ENCODE measurements around the gene SMPX. TPM values are rescaled to one million over a fixed set of nuclear protein-coding genes. Genes with fewer than 3 reads are reported as not detected.

Gene SMPX
- total and polyA plus RNA-seq, 2 donors, result 0.99 to 1.5 TPM

GRCh38 chrX:21683941-21684340, 74.0 kb downstream of the SMPX start:
- no peaks in the 10 kb centered on the region for H3K4me1 ChIP-seq (ENCODE audit: control insufficient read depth in 2 of 2, insufficient read depth in 2 of 2, low read length in 2 of 2)
- H3K27me3 ChIP-seq (ENCODE audit: control insufficient read depth in 2 of 2, insufficient read depth in 1 of 2, low read length in 1 of 2), result no peaks in the 10 kb centered on the region
- H3K36me3 ChIP-seq (ENCODE audit: control insufficient read depth in 2 of 2, insufficient read depth in 2 of 2, low read length in 1 of 2), result no peaks in the 10 kb centered on the region
- H3K27ac ChIP-seq (ENCODE audit: low read depth in 1 of 2, low read length in 1 of 2), result no peak overlapping the region
- 60% methylated on average over 1 of the region's 1 CpG for WGBS
- no peak for DNase-seq (ENCODE audit: low read depth in 6 of 9, low spot score in 9 of 9)
- H3K4me3 ChIP-seq (ENCODE audit: low read length in 2 of 2), result no peak overlapping the region
- H3K9me3 ChIP-seq (ENCODE audit: control insufficient read depth in 2 of 2, insufficient read depth in 1 of 2, low read length in 1 of 2), result no peaks in the 10 kb centered on the region

- Histone ChIP-seq H3K36me3 (ENCODE audit: control insufficient read depth in 2 of 2, insufficient read depth in 2 of 2, low read length in 1 of 2) (no peaks in the 10 kb centered on the region), H3K4me1 (ENCODE audit: control insufficient read depth in 2 of 2, insufficient read depth in 2 of 2, low read length in 2 of 2) (no peaks in the 10 kb centered on the region), H3K4me3 (ENCODE audit: low read length in 2 of 2) (no peak overlapping the region), H3K27ac (ENCODE audit: low read depth in 1 of 2, low read length in 1 of 2) (no peak overlapping the region), H3K9me3 (ENCODE audit: control insufficient read depth in 2 of 2, insufficient read depth in 1 of 2, low read length in 1 of 2) (no peaks in the 10 kb centered on the region), H3K27me3 (ENCODE audit: control insufficient read depth in 2 of 2, insufficient read depth in 1 of 2, low read length in 1 of 2) (no peaks in the 10 kb centered on the region)
- no peak for DNase-seq (ENCODE audit: low read depth in 6 of 9, low spot score in 9 of 9)
- WGBS, result 87% methylated on average over 4 of the region's 4 CpGs
These were observed 79.8 kb downstream of the SMPX start for GRCh38 chrX:21678048-21678612.

GRCh38 chrX:21675931-21676330, 82.0 kb downstream of the SMPX start:
- H3K27me3 ChIP-seq (ENCODE audit: control insufficient read depth in 2 of 2, insufficient read depth in 1 of 2, low read length in 1 of 2), result no peaks in the 10 kb centered on the region
- H3K9me3 ChIP-seq (ENCODE audit: control insufficient read depth in 2 of 2, insufficient read depth in 1 of 2, low read length in 1 of 2), result no peaks in the 10 kb centered on the region
- no peaks in the 10 kb centered on the region for H3K4me1 ChIP-seq (ENCODE audit: control insufficient read depth in 2 of 2, insufficient read depth in 2 of 2, low read length in 2 of 2)
- H3K36me3 ChIP-seq (ENCODE audit: control insufficient read depth in 2 of 2, insufficient read depth in 2 of 2, low read length in 1 of 2), result no peaks in the 10 kb centered on the region
- 53% methylated on average over 2 of the region's 2 CpGs for WGBS
- no peak overlapping the region for H3K27ac ChIP-seq (ENCODE audit: low read depth in 1 of 2, low read length in 1 of 2)
- DNase-seq (ENCODE audit: low read depth in 6 of 9, low spot score in 9 of 9), result no peak
- H3K4me3 ChIP-seq (ENCODE audit: low read length in 2 of 2), result no peak overlapping the region

- Histone ChIP-seq H3K4me1 (ENCODE audit: control insufficient read depth in 2 of 2, insufficient read depth in 2 of 2, low read length in 2 of 2) (no peaks in the 10 kb centered on the region), H3K27ac (ENCODE audit: low read depth in 1 of 2, low read length in 1 of 2) (no peak overlapping the region), H3K4me3 (ENCODE audit: low read length in 2 of 2) (no peak overlapping the region), H3K27me3 (ENCODE audit: control insufficient read depth in 2 of 2, insufficient read depth in 1 of 2, low read length in 1 of 2) (no peaks in the 10 kb centered on the region), H3K36me3 (ENCODE audit: control insufficient read depth in 2 of 2, insufficient read depth in 2 of 2, low read length in 1 of 2) (no peaks in the 10 kb centered on the region), H3K9me3 (ENCODE audit: control insufficient read depth in 2 of 2, insufficient read depth in 1 of 2, low read length in 1 of 2) (no peaks in the 10 kb centered on the region)
- no peak for DNase-seq (ENCODE audit: low read depth in 6 of 9, low spot score in 9 of 9)
- WGBS, result 97% methylated on average over 4 of the region's 4 CpGs
These were observed 83.3 kb downstream of the SMPX start for GRCh38 chrX:21674430-21675186.

- H3K9me3 ChIP-seq (ENCODE audit: control insufficient read depth in 2 of 2, insufficient read depth in 1 of 2, low read length in 1 of 2), result no peaks in the 10 kb centered on the region
- no peak overlapping the region for H3K4me3 ChIP-seq (ENCODE audit: low read length in 2 of 2)
- H3K27ac ChIP-seq (ENCODE audit: low read depth in 1 of 2, low read length in 1 of 2), result no peak overlapping the region
- peaks cover 0 to 4% of the 10 kb centered on the region in 2 donors for H3K27me3 ChIP-seq (ENCODE audit: control insufficient read depth in 2 of 2, insufficient read depth in 1 of 2, low read length in 1 of 2)
- no peaks in the 10 kb centered on the region for H3K36me3 ChIP-seq (ENCODE audit: control insufficient read depth in 2 of 2, insufficient read depth in 2 of 2, low read length in 1 of 2)
- DNase-seq (ENCODE audit: low read depth in 6 of 9, low spot score in 9 of 9), result no peak
- H3K4me1 ChIP-seq (ENCODE audit: control insufficient read depth in 2 of 2, insufficient read depth in 2 of 2, low read length in 2 of 2), result no peaks in the 10 kb centered on the region
- 91% methylated on average over 4 of the region's 4 CpGs for WGBS
These were observed 91.2 kb downstream of the SMPX start for GRCh38 chrX:21666679-21667078.

- H3K4me3 ChIP-seq (ENCODE audit: low read length in 2 of 2), result no peak overlapping the region
These were observed 91.7 kb downstream of the SMPX start for GRCh38 chrX:21666252-21666651.

GRCh38 chrX:21662761-21663160, 95.2 kb downstream of the SMPX start:
- peaks cover 0 to 4% of the 10 kb centered on the region in 2 donors for H3K9me3 ChIP-seq (ENCODE audit: control insufficient read depth in 2 of 2, insufficient read depth in 1 of 2, low read length in 1 of 2)
- peaks cover 6 to 24% of the 10 kb centered on the region in 2 donors for H3K27me3 ChIP-seq (ENCODE audit: control insufficient read depth in 2 of 2, insufficient read depth in 1 of 2, low read length in 1 of 2)
- no peak overlapping the region for H3K4me3 ChIP-seq (ENCODE audit: low read length in 2 of 2)
- H3K36me3 ChIP-seq (ENCODE audit: control insufficient read depth in 2 of 2, insufficient read depth in 2 of 2, low read length in 1 of 2), result no peaks in the 10 kb centered on the region
- peaks cover 0 to 4% of the 10 kb centered on the region in 2 donors for H3K4me1 ChIP-seq (ENCODE audit: control insufficient read depth in 2 of 2, insufficient read depth in 2 of 2, low read length in 2 of 2)
- WGBS, result 91% methylated on average over 4 of the region's 4 CpGs
- DNase-seq (ENCODE audit: low read depth in 6 of 9, low spot score in 9 of 9), result no peak
- H3K27ac ChIP-seq (ENCODE audit: low read depth in 1 of 2, low read length in 1 of 2), result no peak overlapping the region

More at GRCh38 chrX:21666252-21666651, 91.7 kb downstream of the SMPX start:
- Histone ChIP-seq H3K4me1 (ENCODE audit: control insufficient read depth in 2 of 2, insufficient read depth in 2 of 2, low read length in 2 of 2) (no peaks in the 10 kb centered on the region), H3K27me3 (ENCODE audit: control insufficient read depth in 2 of 2, insufficient read depth in 1 of 2, low read length in 1 of 2) (peaks cover 0 to 5% of the 10 kb centered on the region in 2 donors), H3K9me3 (ENCODE audit: control insufficient read depth in 2 of 2, insufficient read depth in 1 of 2, low read length in 1 of 2) (no peaks in the 10 kb centered on the region), H3K27ac (ENCODE audit: low read depth in 1 of 2, low read length in 1 of 2) (no peak overlapping the region), H3K36me3 (ENCODE audit: control insufficient read depth in 2 of 2, insufficient read depth in 2 of 2, low read length in 1 of 2) (no peaks in the 10 kb centered on the region)
- DNase-seq (ENCODE audit: low read depth in 6 of 9, low spot score in 9 of 9), result no peak
- WGBS, result 84% methylated on average over 4 of the region's 4 CpGs

GRCh38 chrX:21661316-21661715, 96.6 kb downstream of the SMPX start:
- H3K36me3 ChIP-seq (ENCODE audit: control insufficient read depth in 2 of 2, insufficient read depth in 2 of 2, low read length in 1 of 2), result no peaks in the 10 kb centered on the region
- H3K27ac ChIP-seq (ENCODE audit: low read depth in 1 of 2, low read length in 1 of 2), result no peak overlapping the region
- H3K27me3 ChIP-seq (ENCODE audit: control insufficient read depth in 2 of 2, insufficient read depth in 1 of 2, low read length in 1 of 2), result peaks cover 15 to 39% of the 10 kb centered on the region in 2 donors
- peaks cover 0 to 4% of the 10 kb centered on the region in 2 donors for H3K4me1 ChIP-seq (ENCODE audit: control insufficient read depth in 2 of 2, insufficient read depth in 2 of 2, low read length in 2 of 2)
- no peak overlapping the region for H3K4me3 ChIP-seq (ENCODE audit: low read length in 2 of 2)
- no peak for DNase-seq (ENCODE audit: low read depth in 6 of 9, low spot score in 9 of 9)
- WGBS, result 89% methylated on average over 6 of the region's 6 CpGs
- H3K9me3 ChIP-seq (ENCODE audit: control insufficient read depth in 2 of 2, insufficient read depth in 1 of 2, low read length in 1 of 2), result peaks cover 0 to 14% of the 10 kb centered on the region in 2 donors

- no peaks in the 10 kb centered on the region for H3K36me3 ChIP-seq (ENCODE audit: control insufficient read depth in 2 of 2, insufficient read depth in 2 of 2, low read length in 1 of 2)
- WGBS, result 90% methylated on average over 2 of the region's 2 CpGs
- no peak overlapping the region for H3K4me3 ChIP-seq (ENCODE audit: low read length in 2 of 2)
- H3K4me1 ChIP-seq (ENCODE audit: control insufficient read depth in 2 of 2, insufficient read depth in 2 of 2, low read length in 2 of 2), result peaks cover 0 to 4% of the 10 kb centered on the region in 2 donors
- H3K9me3 ChIP-seq (ENCODE audit: control insufficient read depth in 2 of 2, insufficient read depth in 1 of 2, low read length in 1 of 2), result peaks cover 0 to 14% of the 10 kb centered on the region in 2 donors
- no peak for DNase-seq (ENCODE audit: low read depth in 6 of 9, low spot score in 9 of 9)
- H3K27ac ChIP-seq (ENCODE audit: low read depth in 1 of 2, low read length in 1 of 2), result no peak overlapping the region
- peaks cover 15 to 47% of the 10 kb centered on the region in 2 donors for H3K27me3 ChIP-seq (ENCODE audit: control insufficient read depth in 2 of 2, insufficient read depth in 1 of 2, low read length in 1 of 2)
These were observed 97.8 kb downstream of the SMPX start for GRCh38 chrX:21660156-21660555.

Data from thymus (tissue), 11 donors.